K562 (cell line): ENCODE results near the gene HSPA4.

Source experiments
- BHLHE40 ChIP-seq: IDR thresholded peaks from 2 replicates; pipeline ENCODE4 v1.6.1; 2011; ENCODE audit warnings: low read length, improper control_type of control experiment
- CCNT2 ChIP-seq: IDR thresholded peaks from 2 replicates; pipeline ENCODE4 v1.6.1; 2011; ENCODE audit warnings: borderline replicate concordance, low read depth, mild to moderate bottlenecking, moderate library complexity, mixed read lengths, low read length; ENCODE audit not compliant: insufficient read length; ENCODE audit errors: extremely low read depth
- CEBPB ChIP-seq: fragments of 450-650 bp; IDR thresholded peaks from 2 replicates; pipeline ENCODE4 v1.6.1; 2016; ENCODE audit warnings: missing genetic modification characterization, missing compliant biosample characterization
- CREM ChIP-seq: IDR thresholded peaks from 2 replicates; pipeline ENCODE4 v1.6.1; 2014; ENCODE audit warnings: antibody characterized with exemption, low read depth
- CTCF ChIP-seq, 3 experiments: IDR thresholded peaks in 2 of 3; conservative IDR thresholded peaks in 1 of 3; 2 replicates each; pipeline ENCODE4 v1.5.1; 2011 to 2012; ENCODE audit warnings: low read length in 3 of 3, mild to moderate bottlenecking in 3 of 3, control low read depth in 2 of 3, improper control_type of control experiment in 1 of 3, inconsistent platforms in 1 of 3, low read depth in 1 of 3, mixed read lengths in 1 of 3, moderate library complexity in 1 of 3; ENCODE audit not compliant: insufficient read depth in 2 of 3
- CUX1 ChIP-seq: fragments of 200-800 bp; sonication (Bioruptor generic); IDR thresholded peaks from 2 replicates; pipeline ENCODE4 v1.6.1; 2016; ENCODE audit warnings: missing genetic modification characterization, missing compliant biosample characterization
- E2F5 ChIP-seq: sonication (generic); formaldehyde crosslinking; IDR thresholded peaks from 2 replicates; pipeline ENCODE4 v1.8.0; 2022; ENCODE audit warnings: mild to moderate bottlenecking, missing genetic modification reagents
- POLR2A ChIP-seq: fragments of 450-650 bp; conservative IDR thresholded peaks from 2 replicates; pipeline ENCODE4 v1.6.1; 2016
- ZNF146 ChIP-seq: IDR thresholded peaks from one replicate; pipeline ENCODE4 v1.6.1; 2018; ENCODE audit warnings: missing compliant biosample characterization; ENCODE audit not compliant: unreplicated experiment

GRCh38 chr5:133025804-133026663, 25.8 kb upstream of the HSPA4 start, which contains the start of gene ZCCHC10:
- TF ChIP-seq POLR2A (peak; percentile 97), CCNT2 (no peak), CREM (peak; percentile 31), CEBPB (no peak), BHLHE40 (peak; percentile 86), CTCF (IDR thresholded peaks at IDR 0.05 in 2 of 3, conservative IDR thresholded peaks at IDR 0.05 in 1 of 3; ENCODE audit: insufficient read depth in 2 of 3, low read depth in 1 of 3, low read length in 3 of 3) (no peak), CUX1 (no peak), ZNF146 (CRISPR knock-in tag) (no peak), E2F5 (CRISPR knock-in tag) (no peak)
